ENCODE data around the gene CHN2. TPM values are rescaled to one million over a fixed set of nuclear protein-coding genes. Genes with fewer than 3 reads are reported as not detected.
A peak's percentile ranks its signal among the peaks of the same experiment; 100 is the strongest.

The CHN2 gene
- total RNA-seq, 1 donor from 2014 or later = 6.6 TPM

- Mint-ChIP-seq H3K27ac (no peak overlapping the region), H3K9me3 (no peaks in the 10 kb centered on the region), H3K36me3 (no peaks in the 10 kb centered on the region), H3K27me3 (ENCODE audit: insufficient read depth, low read depth) (no peaks in the 10 kb centered on the region), H3K4me1 (peaks cover 8% of the 10 kb centered on the region), H3K4me3 (no peak overlapping the region)
- peaks cover 8% of the 10 kb centered on the region for H3K4me1 ChIP-seq
- H4K20me1 ChIP-seq (ENCODE audit: low read depth) = no peaks in the 10 kb centered on the region
- H3K27me3 ChIP-seq = no peaks in the 10 kb centered on the region
- H3K27ac ChIP-seq = no peak overlapping the region
- H3K79me2 ChIP-seq (ENCODE audit: low read depth) = no peaks in the 10 kb centered on the region
- H3K4me3 ChIP-seq = no peak overlapping the region
- H3K4me2 ChIP-seq = no peak overlapping the region
- no peak overlapping the region for H2AFZ ChIP-seq (replicated peaks)
- no peaks in the 10 kb centered on the region for H3F3A ChIP-seq (ENCODE audit: low read depth)
- H3K36me3 ChIP-seq = no peaks in the 10 kb centered on the region
- no peak for TF ChIP-seq CTCF (IDR thresholded peaks at IDR 0.05)
- H3K9me3 ChIP-seq (ENCODE audit: low read depth) = no peaks in the 10 kb centered on the region
- DNase-seq (ENCODE audit: low spot score) = no peak
- no peak overlapping the region for H3K9ac ChIP-seq
Measured at GRCh38 chr7:29494350-29494749, 299.8 kb downstream of the CHN2 start.

- peaks cover 8% of the 10 kb centered on the region for H3K4me1 Mint-ChIP-seq
- H3K36me3 ChIP-seq = no peaks in the 10 kb centered on the region
- peaks cover 8% of the 10 kb centered on the region for H3K4me1 ChIP-seq
- no peak overlapping the region for H3K9ac ChIP-seq
- no peak overlapping the region for H3K27ac Mint-ChIP-seq
- no peaks in the 10 kb centered on the region for H3K79me2 ChIP-seq (ENCODE audit: low read depth)
- no peak overlapping the region for H2AFZ ChIP-seq (replicated peaks)
- H4K20me1 ChIP-seq (ENCODE audit: low read depth) = no peaks in the 10 kb centered on the region
- H3F3A ChIP-seq (ENCODE audit: low read depth) = no peaks in the 10 kb centered on the region
- H3K9me3 Mint-ChIP-seq = no peaks in the 10 kb centered on the region
- H3K4me2 ChIP-seq = peak overlapping the region; percentile 21
- no peaks in the 10 kb centered on the region for H3K27me3 ChIP-seq
- no peak overlapping the region for H3K27ac ChIP-seq
- peaks cover 5% of the 10 kb centered on the region for H3K27me3 Mint-ChIP-seq (ENCODE audit: insufficient read depth, low read depth)
- H3K9me3 ChIP-seq (ENCODE audit: low read depth) = no peaks in the 10 kb centered on the region
- H3K4me3 Mint-ChIP-seq = no peak overlapping the region
- peak; percentile 22 for DNase-seq (ENCODE audit: low spot score)
- peaks cover 2% of the 10 kb centered on the region for H3K36me3 Mint-ChIP-seq
- TF ChIP-seq EZH2phosphoT487 (IDR thresholded peaks at IDR 0.05) = no peak
- no peak for TF ChIP-seq CTCF (IDR thresholded peaks at IDR 0.05)
- no peak for TF ChIP-seq EZH2 (IDR thresholded peaks at IDR 0.05)
- H3K4me3 ChIP-seq = no peak overlapping the region
Measured at GRCh38 chr7:29495653-29496052, 301.1 kb downstream of the CHN2 start.

GRCh38 chr7:29496355-29497020, 301.9 kb downstream of the CHN2 start:
- H3K27me3 Mint-ChIP-seq (ENCODE audit: insufficient read depth, low read depth) = peaks cover 5% of the 10 kb centered on the region
- peaks cover 11% of the 10 kb centered on the region for H3K4me1 Mint-ChIP-seq
- DNase-seq (ENCODE audit: low spot score) = no peak
- H3K4me1 ChIP-seq = peaks cover 8% of the 10 kb centered on the region
- H3K79me2 ChIP-seq (ENCODE audit: low read depth) = no peaks in the 10 kb centered on the region
- no peak overlapping the region for H3K27ac Mint-ChIP-seq
- H3K9ac ChIP-seq = no peak overlapping the region
- H3K4me3 ChIP-seq = no peak overlapping the region
- no peak overlapping the region for H2AFZ ChIP-seq (replicated peaks)
- peaks cover 2% of the 10 kb centered on the region for H3K36me3 Mint-ChIP-seq
- no peaks in the 10 kb centered on the region for H3K9me3 Mint-ChIP-seq
- no peaks in the 10 kb centered on the region for H3K36me3 ChIP-seq
- H3K27me3 ChIP-seq = no peaks in the 10 kb centered on the region
- no peak for TF ChIP-seq EZH2 (IDR thresholded peaks at IDR 0.05)
- no peak for TF ChIP-seq EZH2phosphoT487 (IDR thresholded peaks at IDR 0.05)
- TF ChIP-seq CTCF (IDR thresholded peaks at IDR 0.05) = no peak
- no peaks in the 10 kb centered on the region for H3K9me3 ChIP-seq (ENCODE audit: low read depth)
- H4K20me1 ChIP-seq (ENCODE audit: low read depth) = no peaks in the 10 kb centered on the region
- H3K27ac ChIP-seq = no peak overlapping the region
- H3K4me2 ChIP-seq = no peak overlapping the region
- no peaks in the 10 kb centered on the region for H3F3A ChIP-seq (ENCODE audit: low read depth)
- H3K4me3 Mint-ChIP-seq = no peak overlapping the region
